HL-60/S4 (cell line): Measurements from ENCODE around the gene NMNAT3.

ENCODE experiments used
- in situ Hi-C: fragments of 300-500 bp; cut with MboI; formaldehyde crosslinking; loops from 2 replicates; pipeline ENCODE4 v1.14.3; 2022; ENCODE audit warnings: low sequenced_read_pairs

The NMNAT3 gene

GRCh38 chr3:139524841-139525636, 152.7 kb downstream of the NMNAT3 start:
- in situ Hi-C loops, result no loop called here

- in situ Hi-C loops, result no loop called here
Observed at GRCh38 chr3:139523718-139524117, 154.1 kb downstream of the NMNAT3 start.

- in situ Hi-C loops, result no loop called here
Observed at GRCh38 chr3:139523166-139523565, 154.6 kb downstream of the NMNAT3 start.

- in situ Hi-C loops, result no loop called here
Observed at GRCh38 chr3:139522421-139522820, 155.4 kb downstream of the NMNAT3 start.

- in situ Hi-C loops, result no loop called here
Observed at GRCh38 chr3:139521816-139522215, 156.0 kb downstream of the NMNAT3 start.

GRCh38 chr3:139521144-139521543, 156.6 kb downstream of the NMNAT3 start:
- in situ Hi-C loops, result no loop called here

GRCh38 chr3:139519998-139520737, 157.6 kb downstream of the NMNAT3 start:
- in situ Hi-C loops, result no loop called here

- in situ Hi-C loops, result no loop called here
Observed at GRCh38 chr3:139518926-139519842, 158.6 kb downstream of the NMNAT3 start.

- in situ Hi-C loops, result no loop called here
Observed at GRCh38 chr3:139518306-139518705, 159.5 kb downstream of the NMNAT3 start.

GRCh38 chr3:139517321-139518065, 160.3 kb downstream of the NMNAT3 start:
- in situ Hi-C loops, result no loop called here

GRCh38 chr3:139514741-139515140, 163.0 kb downstream of the NMNAT3 start:
- in situ Hi-C loops, result no loop called here
